CD4-positive, alpha-beta T cell treated with Interleukin-6 for 4 hours (primary cell): Measurements from ENCODE around the gene C15orf39.
A peak's percentile ranks its signal among the peaks of the same experiment; 100 is the strongest.

Experiments used
- DNase-seq: peaks from one replicate; pipeline ENCODE4 v3.0.0-alpha.2; 2020; ENCODE audit warnings: mixed read lengths

The C15orf39 gene

DNA sequence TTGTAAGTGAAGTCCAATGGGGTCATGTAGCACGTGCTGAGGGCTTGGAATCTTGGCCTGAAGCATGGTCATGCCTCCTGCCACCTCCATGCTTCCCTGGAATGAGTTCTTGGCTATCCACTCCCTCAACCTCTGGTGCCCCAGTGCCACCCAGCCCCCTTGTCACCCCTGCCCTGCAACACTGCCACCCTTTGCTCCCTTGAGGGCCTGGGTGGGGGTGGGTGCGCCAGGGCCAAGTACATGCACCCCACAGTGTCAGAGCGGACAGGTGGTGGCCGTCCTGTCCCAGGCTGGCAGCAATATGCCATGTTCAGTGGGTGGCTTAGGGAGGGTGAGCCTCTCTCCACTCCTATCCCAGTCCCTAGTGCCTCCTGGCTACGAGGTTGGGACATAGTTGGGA, 27.6 kb upstream of the C15orf39 start:
- no peak for DNase-seq

GRCh38 chr15:75174729-75175128, 27.0 kb upstream of the C15orf39 start:
- DNase-seq, result no peak

- DNase-seq, result no peak
These were observed 25.3 kb upstream of the C15orf39 start for GRCh38 chr15:75176396-75176761.

- DNase-seq, result no peak
These were observed 24.2 kb upstream of the C15orf39 start for GRCh38 chr15:75177360-75178071.

GRCh38 chr15:75178171-75178937, 23.3 kb upstream of the C15orf39 start:
- peak; percentile 21 for DNase-seq

DNA sequence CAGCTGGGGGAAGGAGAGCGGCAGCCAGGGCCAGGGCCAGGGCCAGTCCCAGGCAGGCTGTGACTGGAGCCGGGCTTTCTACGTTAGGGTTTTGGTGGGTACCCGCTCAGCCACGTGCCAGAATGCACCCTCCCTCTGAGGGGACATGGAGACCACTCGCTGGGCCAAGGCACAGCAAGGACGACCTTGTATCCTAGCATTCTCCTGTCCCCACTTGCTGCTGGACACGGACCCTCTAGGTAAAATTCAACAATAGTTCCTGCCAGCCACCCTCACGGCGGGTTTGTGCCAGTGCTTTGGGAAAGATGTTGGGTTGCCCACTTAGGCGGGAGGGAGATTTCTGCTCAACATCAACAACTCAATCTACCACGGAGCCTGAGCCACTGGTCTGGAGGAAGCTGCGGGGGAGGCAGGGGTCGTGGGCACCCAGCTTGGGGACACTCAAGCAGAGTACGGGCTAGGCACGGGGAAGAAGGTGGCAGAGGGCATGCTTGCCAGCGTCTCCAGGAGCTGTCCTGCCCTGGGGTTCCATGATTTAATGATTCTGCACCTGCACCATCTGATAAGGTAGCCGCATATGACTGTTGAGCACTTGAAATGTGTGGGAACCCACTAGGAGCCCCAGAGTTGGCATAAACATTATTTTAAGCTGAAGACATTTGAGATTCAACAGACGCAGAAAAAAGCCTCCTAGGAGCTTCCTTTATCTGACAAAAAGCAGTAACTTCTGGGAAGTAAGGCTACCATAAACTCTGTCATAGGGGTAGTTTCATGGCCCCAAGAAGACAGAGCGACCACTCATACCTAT, 22.5 kb upstream of the C15orf39 start:
- DNase-seq, result no peak

DNA sequence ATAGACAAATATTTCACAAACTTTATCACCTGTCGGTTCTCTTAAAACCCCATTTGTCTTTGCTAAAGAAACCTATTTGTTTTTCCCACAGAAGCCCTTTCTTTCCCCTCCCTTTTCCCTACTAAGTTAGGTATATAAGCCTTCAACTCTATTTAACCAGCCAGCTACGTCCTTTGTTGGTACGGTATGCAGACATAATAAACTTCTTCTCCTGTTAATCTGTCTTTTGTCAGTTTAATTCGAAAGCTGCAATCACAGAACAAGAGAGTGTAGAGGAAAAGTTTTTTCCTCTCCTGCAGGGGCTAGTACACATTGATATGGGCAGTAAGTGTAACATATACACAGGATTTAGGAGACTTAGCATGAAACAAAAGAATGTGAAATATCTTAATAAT, 21.9 kb upstream of the C15orf39 start:
- no peak for DNase-seq

- no peak for DNase-seq
These were observed 19.9 kb upstream of the C15orf39 start for GRCh38 chr15:75181780-75182179.

DNA sequence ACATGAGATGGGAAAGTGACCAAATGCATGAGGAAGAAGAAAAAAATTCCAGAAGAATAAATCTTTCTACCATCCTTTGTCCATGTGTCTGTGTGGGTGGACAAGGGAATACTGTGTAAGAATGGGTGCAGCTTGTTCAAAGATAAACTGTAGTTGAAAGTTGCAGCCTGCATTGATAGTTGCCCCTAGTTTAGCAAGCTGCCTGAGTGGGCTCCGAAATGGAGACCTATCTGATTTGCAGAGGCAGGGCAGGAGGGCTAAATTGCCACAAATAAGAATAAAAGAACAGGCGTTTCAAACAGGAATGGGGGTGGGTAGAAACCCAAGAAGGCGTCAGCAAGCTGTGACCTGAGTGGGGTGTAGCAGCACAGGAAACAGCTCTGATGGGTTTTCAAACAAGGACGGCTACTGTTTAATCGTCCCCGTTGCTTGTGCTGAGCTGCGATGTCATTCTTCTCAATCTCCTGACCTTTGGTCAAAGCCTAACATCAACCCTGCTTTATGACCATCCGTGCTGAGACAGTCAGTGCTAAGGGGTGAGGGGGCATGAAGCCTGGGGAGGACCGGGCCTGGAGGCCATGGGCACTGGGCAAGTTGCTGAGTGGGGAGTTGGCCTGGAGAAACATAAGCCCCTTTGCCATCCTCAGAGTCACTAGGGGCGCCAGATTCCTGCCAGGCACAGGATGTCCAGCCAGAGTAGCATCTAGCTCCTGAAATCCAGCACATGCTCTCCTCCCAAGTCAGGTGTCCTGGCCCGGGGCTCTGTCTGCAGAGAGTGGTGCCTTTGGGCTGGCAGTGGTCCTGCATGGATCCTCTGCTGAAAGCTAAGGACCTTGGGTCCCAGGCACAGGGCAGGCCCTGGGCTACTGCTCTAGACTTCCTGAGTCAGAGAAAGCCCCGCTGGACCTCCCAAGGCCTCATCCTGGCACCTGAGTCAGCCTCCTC, 19.2 kb upstream of the C15orf39 start:
- no peak for DNase-seq

DNA sequence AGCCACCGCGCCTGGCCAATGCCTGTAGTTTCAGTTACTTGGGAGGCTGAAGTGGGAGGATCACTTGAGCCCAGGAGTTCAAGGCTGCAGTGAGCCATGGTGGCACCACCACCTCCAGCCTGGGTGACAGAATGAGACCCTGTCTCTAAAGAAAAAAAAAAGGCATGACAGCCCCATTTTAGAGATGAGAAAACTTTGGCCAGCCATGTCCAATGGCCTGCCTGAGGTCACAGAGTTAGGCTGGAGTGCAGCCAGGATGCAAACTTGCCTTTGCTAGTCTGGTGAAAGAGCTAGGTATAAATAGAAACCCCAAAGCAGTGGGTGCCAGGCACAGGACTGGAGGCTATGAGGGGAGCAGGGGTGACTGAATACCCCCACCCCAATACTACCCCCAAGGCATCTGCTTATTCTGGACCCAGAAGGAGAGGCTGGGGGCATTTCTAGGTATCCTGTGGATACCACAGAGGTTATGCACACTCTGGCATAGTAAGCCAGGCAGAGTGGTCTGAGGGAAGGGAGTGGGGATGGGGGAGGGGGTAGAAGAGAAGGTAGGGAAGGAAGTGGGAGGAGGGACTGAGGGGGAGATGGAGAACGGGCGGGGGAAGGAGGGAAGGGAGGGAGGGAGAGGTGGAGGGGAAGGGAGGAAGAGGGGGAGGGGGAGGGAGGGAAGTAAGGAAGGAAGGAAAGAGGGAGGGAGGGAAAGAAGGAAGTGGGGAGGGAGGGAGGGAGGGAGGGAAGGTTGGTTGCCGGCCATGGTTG, 16.2 kb upstream of the C15orf39 start:
- DNase-seq, result no peak

DNA sequence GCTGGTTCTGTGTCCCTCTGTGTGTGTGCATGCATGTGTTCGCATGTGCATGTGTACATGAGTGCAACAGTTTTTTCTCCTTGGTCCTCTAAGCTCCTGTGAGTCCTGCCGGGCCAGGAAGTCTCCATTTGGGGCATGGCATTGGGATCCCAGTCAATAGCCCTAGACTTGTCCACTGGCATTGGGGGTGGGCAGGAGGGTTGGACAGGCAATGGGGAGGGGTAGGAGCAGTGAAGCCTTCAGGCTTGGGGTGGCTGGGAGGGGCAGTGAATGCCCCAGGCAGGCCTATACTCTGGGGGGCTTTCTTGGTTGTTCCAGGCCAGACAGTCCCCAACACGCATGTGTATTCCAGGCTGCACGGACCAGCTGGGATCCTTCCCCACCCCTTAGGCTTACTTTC, 15.6 kb upstream of the C15orf39 start:
- no peak for DNase-seq

GRCh38 chr15:75188499-75188898, 13.2 kb upstream of the C15orf39 start:
- DNase-seq, result no peak

- no peak for DNase-seq
These were observed 10.4 kb upstream of the C15orf39 start for GRCh38 chr15:75191235-75191634.

- no peak for DNase-seq
These were observed 9.4 kb upstream of the C15orf39 start for GRCh38 chr15:75192307-75192706.

DNA sequence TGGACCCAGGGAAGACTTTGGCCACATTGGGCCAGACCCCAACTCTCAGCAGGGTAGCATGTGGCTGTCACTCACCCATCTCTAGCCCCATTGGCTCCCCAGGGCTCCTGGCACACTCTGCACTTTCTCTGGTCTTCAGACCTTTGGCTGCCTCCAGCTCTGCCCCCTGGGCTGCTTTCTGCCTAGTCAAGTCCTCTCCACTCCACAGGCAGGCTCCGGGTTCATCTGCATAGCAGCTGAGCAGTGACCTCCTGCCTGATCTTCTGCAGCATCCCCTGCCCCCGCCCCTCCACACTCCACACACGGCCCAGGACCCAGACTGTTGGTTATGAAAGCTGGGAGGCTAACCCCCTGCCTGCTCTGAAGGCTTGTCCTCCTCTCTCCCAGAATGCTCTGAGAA, 8.4 kb upstream of the C15orf39 start:
- DNase-seq, result no peak

DNA sequence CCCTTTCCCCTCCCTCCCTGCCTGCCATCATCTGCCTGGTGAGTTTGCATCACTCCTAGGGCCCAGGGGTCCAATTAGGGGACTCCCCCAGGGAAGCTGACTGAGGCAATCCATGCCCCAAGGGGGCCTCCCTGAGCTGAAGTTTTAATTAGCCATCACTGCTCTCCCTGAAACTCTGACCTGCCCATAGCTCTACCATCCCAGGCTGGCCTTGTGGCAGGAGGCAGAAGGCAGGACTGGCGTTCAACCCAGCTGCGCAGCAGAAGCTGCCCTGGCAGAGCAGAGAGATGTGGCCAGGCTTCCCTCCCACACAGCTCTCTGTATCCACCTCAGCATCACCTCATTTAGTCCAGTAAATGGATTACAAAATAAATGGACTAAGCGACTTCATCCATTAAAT, 7.7 kb upstream of the C15orf39 start:
- DNase-seq, result no peak

- DNase-seq, result no peak
These were observed 7.3 kb upstream of the C15orf39 start for GRCh38 chr15:75194397-75194796.

DNA sequence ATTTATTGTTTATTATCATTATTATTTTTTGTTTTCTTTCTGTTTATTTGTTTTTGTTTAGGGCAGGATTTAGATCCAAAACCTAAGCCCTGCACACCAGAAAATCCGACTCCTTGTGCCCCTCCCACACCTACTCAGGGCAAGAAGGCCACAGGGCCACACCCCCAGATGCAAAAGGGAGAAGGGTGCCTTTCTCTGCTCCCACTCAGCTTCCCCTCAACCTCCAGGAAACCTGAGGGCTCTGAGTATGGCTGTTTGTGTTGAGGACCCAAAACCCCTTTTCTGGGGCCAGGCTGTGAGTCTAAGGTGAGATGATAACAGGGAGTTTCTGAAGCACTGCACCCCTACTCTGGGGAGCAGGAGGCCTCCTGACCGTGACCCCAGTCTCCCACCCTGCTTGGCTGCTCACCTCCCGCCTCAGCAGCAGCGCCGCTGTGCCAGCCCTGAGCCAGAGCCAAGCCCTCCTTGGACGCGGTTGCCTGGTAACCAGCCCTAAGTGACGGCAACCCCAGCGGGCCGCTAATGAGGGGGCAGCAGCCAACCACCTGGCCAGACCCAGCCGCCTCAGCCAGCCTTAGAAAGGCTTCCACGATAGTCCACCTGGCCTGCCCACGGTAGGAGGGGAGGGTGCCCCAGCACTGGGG, 6.4 kb upstream of the C15orf39 start:
- DNase-seq, result no peak

GRCh38 chr15:75195766-75196241, 5.9 kb upstream of the C15orf39 start:
- no peak for DNase-seq

GRCh38 chr15:75197062-75197630, 4.5 kb upstream of the C15orf39 start:
- no peak for DNase-seq
